Activated CD8-positive, alpha-beta memory T cell treated with anti-CD3 and anti-CD28 coated beads, Interleukin-2, amount 50 U/mL, for 24 hours (primary cell): ENCODE results near the gene HOMER1.
"Not testable (repeated sequence)": the region's sequence is repeated elsewhere in the genome, so short reads cannot be mapped to it uniquely, and the experiment has no call there.

Source experiments
- DNase-seq: peaks from one replicate; pipeline ENCODE4 v3.0.0-alpha.2; 2020; ENCODE audit errors: extremely low read depth

The HOMER1 gene

DNA sequence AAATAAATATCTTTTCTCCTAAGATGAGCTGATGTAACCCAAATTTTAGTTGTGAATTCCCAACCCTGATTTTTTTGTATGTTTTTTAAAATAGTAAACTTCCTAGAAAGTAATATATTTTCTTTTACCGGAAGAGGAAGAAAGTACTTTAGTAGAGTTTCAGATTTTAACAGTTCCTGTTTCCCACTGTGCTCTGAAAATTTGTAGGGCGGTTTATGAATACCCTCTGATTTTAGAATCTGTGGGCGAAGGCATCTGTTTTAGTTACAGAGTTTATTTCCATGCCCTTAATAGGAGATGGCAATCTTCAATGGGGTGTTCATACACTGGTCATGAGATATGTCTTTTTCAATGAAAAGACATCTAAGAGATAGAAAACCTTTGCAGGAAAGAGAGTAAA, 3.7 kb upstream of the HOMER1 start:
- DNase-seq: no peak

DNA sequence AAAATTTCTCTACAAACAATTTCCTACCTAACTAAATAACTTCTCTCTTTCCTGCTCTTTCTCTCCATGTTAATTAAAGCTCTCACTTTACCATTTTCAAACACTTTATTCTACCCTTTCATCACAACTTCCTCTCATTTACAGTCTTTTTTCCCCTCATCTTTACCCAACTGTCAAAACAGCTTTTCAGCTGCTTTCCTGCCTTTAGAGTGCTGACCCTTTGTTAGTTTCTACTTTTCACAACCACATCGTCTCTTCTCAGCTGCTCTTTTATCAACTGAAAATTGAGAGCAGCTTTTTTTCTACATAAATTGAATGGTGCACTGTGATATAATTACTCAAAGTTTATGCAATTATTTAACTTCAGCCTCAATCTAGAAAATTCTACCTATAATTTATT, 3.1 kb upstream of the HOMER1 start:
- DNase-seq: no peak

DNA sequence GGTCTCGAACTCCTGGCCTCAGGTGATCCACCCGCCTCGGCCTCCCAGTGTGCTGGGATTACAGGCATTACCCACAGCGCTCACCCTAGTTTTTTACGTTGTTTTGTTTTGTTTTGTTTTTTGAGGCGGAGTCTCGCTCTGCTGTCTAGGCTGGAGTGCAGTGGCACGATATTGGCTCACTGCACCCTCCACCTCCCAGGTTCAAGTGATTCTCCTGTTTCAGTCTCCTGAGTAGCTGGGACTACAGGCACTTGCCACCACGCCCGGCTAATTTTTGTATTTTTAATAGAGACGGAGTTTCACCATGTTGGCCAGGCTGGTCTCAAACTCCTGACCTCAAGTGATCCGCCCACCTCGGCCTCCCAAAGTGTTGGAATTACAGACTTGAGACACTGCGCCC, 2.4 kb upstream of the HOMER1 start:
- DNase-seq: not testable (repeated sequence)

DNA sequence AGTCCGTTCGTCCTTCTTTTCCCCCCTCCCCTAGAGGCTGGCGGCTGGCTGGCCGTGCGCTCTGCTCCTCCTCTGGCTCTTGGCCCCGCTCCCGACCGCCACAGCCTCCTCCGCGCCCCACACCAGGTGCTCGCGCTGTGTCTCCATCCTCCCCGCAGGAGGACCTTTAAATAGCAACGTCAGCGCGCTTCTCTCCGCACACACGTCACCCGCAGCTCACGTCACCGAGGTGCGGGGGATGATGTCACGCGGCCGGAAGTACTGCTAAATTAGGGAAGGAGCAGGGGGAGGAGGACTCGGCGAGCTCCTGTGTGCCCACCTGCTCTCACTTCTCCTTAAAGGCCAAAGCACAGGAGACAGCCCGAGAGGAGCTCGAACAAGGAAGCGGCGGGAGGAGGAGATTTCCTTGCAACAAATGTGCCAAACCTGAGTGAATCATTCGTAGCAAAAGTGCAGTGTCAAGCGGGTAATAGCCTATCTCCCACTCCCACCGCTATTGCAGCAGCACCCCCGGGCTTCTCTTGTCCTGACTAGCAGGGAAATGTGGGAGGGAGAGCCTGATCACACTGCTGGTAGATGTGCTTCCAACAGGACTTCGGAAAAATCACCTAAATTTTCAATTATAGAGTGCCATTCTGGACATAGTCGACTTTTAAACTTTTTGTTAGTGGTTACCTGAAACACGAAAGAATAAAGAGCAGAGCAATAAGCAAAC, 614 bp upstream of the HOMER1 start:
- peak; percentile 76 for DNase-seq

DNA sequence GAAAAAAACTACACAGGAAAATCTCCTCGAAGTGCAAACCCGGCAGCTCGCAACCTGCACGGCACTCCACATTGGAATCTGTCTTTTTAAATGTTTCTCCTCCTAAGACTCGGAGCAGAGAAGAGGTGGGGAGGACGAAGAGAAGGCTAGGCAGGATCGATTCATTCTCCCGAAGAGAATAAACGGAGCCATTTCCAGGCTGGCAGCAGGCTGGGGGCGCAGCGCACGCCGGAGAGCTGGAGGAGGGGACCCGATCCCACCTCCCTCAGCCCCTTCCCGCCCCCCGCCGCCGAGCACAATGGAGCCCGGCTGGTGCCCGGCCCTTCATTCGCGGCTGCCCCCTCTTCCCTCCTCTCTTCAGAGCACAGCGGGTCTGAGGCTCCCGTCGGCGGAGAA, 628 bp downstream of the HOMER1 start:
- no peak for DNase-seq

DNA sequence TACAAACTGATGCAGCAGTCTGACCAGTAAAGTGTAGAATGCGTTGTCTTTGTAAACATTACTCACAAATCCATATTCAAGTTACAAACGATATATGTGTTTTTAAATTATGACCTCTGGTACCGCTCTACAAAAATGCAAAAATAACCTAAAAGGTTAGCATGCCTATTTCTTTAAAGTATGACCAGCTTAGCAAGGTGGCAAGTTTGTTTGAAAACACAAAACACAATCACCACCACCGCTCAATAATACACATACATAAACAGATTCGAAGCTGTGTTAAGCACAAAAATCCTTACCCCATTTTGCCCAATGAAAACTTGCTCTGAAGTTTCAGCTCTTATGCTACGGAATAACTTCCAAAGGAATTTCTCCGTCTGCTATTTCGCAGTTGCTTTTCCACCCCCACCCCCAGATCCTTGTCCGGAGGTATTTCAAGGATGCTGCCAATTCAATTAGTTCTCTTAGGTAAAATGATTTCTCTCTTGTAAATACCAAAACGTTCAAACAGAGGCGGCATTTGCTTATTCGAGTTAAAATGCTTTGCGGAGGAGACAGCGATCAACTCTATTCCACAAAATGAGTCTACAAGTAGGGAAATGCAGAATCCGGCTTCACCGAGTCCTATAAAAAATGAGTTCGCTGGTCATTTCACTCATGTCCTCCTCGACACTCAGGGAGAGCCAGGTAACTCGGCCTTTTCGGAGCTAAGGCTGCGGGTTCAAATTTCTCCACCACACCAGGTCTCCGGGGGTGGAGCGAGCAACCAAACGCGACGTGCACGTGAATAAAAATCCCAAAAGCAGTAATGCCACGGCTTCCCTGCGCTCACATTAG, 1.2 kb downstream of the HOMER1 start:
- no peak for DNase-seq

DNA sequence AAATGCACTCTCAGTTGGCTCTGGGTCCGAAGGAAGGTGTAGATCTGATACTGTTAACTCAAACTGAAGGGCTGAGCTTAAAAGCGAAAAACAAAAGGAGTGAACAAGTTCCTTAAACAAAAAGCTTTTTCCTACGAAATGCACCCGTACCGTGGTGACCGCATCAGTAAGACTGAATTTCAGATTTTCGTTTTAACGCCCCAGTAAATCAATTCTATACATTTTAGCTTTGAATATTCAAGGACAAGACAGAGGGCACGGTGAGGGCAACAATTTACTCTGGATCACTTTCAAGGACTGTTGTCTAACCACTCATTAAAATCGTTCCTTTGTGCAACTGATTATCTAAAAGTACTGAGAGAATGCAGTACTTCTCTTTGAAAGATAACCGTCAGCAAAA, 1.9 kb downstream of the HOMER1 start:
- no peak for DNase-seq

DNA sequence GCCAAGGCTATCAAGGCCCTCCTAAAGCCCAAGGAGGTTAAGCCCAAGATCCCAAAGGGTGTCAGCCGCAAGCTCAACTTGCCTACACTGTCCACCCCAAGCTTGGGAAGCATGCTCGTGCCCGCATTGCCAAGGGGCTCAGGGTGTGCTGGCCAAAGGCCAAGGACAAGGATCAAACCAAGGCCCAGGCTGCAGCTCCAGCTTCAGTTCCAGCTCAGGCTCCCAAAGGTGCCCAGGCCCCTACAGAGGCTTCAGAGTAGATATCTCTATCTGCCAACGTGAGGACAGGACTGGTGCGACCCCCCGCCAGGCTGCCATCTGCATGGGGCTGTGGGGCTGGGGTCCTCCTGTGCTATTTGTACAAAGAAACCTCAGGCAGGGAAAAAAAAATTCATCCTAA, 3.3 kb downstream of the HOMER1 start:
- no peak for DNase-seq

DNA sequence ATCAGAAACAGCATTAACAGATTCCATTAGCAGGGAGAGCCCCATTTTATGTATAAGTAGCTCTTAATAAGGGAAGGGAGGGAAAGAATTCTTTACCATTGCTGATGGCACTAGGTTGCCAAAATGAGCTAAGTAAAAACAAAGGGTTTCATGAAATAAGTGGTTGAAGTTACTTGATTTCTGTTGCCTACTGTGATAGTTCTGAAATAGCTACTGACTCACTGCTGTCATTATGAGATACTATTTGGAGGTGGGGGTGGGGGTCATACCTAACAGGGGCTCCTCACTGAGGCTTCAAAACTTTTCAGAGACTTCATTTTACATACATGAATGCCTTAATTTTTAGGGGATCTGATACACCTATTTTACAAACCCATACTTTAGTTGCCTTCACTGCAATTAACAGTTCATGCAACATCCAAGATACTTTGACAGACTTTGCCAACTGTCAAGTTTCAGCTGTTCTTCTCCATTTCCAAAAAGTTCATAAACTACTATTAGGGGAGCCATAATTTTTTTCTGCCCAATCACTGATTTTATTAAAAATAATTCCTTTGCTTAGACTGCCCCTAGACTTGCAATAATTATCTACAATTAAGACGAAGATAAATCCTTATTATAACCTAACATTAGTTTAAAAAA, 4.6 kb downstream of the HOMER1 start:
- DNase-seq: no peak

DNA sequence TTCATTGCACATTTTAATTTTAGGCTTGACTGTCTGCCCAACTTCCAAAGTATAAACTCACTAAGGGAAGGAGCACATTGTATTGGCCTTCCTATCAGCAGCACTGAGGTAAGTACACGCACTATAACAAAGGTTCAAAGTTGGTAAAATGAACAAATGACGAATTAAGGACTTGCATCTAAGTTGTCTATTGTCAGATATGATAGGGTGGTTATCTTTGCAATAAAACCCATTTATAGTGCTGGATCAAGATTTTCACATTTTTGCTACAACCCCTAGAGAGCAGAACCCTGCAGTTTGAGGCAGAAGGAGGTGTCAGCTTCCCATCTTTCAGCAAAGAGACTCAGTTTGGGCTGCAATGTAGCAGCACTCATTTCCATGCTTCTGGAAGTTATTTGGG, 5.1 kb downstream of the HOMER1 start:
- no peak for DNase-seq

DNA sequence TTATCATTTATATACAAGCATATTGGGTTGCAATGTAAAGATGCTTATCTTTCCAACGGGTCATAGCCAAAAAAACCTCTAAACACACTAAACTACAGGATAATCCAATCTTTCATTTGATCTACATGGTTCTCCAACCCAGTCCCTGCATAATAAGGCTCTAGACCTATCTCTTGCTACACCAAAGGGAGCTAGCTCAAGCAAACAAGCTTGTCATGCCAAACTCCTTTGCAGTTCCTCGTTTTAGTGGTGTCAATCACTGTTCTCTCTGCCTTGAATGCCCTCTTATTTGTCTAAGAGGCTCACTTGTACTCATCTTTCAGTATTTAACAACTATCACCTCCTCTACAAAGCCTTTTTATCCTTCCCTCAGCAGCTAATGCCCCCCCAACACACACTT, 5.6 kb downstream of the HOMER1 start:
- no peak for DNase-seq

DNA sequence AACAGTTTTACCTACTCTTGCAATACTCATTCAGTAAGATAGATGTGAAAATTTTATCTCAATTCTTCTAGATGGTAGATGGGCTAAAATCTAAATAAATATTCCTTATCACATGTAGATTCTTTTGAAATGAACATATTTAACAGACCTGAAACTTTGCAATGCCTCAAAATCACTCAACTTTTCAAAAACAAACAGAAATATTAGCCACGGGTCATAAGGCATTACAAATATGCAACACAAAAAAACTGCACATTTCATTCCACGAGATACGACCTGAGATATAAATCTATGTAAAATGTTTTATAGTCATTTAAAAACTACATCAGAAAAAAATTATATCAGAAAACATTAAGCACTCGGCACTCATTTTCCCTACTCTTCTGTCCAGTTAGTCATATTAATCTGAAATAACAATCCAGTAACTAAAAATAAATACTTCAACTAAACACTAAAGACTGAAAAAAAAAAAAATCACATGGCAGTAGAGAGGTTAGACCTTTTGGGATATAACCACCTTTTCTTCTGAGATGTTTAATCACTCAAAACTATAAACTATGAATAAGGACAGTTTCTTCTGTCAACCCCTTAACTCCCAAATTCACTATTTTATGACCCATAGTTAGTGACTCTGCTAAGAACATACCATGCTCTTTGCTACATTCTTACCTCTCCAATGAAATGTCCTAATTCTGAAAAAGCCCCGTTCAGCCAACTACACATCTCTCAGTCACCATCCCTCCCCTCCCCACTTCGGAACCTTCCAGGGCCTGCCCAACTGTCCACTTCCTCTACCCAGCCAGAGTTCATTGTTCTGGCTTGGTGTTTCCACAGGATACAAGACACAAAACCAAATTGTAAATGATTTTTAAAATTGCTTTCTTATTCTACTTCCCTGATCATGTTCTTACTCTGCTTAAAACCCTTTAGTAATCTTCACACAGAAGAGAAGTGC, 6.4 kb downstream of the HOMER1 start:
- DNase-seq: no peak

DNA sequence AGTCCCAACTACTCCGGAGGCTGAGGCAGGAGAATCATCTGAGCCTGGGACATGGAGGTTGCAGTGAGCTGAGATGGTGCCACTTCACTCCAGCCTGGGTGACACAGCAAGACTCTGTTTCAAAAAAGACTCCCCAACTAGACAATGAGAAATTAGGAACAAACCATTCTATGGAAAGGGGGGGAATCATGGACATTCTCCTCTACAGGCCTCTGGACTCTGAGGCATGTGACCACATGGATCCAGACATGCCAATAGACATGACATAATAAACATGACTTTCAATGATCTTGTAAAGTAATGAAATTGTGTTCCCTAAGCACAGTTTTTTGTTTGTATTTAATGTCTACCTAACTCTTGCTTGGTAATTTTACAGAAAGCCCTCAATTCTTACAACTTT, 8.8 kb downstream of the HOMER1 start:
- DNase-seq: no peak

DNA sequence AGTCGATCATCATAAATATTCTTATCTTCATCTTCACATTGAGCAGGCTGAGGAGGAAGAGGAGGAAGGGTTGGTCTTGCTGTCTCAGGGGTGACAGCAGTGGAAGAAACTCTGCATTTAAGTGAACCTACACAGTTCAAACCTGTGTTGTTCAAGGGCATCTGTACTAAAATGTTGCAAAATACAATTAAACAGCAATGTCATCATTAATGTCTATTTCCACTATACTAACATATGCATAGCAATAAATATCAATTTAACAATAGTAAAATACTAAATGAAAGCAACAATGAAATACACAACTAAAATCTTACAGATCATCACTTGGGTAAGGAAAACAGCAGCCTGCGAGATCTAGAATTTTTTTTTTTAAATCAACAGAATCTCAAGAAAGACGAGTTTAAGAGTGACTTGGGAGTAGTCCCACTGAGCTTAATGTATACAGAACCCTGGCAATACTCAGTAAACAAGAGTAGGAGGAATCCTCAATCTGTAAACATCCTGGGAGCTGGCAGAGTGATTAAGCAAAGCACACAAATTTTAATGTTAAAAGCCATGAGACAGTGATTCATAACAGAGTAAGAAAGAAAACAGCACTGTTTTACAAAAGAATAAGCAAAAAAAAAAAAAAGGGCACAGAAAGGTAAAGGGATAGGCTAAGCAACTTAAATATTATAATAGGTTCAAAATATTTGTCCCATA, 10.0 kb downstream of the HOMER1 start:
- no peak for DNase-seq

DNA sequence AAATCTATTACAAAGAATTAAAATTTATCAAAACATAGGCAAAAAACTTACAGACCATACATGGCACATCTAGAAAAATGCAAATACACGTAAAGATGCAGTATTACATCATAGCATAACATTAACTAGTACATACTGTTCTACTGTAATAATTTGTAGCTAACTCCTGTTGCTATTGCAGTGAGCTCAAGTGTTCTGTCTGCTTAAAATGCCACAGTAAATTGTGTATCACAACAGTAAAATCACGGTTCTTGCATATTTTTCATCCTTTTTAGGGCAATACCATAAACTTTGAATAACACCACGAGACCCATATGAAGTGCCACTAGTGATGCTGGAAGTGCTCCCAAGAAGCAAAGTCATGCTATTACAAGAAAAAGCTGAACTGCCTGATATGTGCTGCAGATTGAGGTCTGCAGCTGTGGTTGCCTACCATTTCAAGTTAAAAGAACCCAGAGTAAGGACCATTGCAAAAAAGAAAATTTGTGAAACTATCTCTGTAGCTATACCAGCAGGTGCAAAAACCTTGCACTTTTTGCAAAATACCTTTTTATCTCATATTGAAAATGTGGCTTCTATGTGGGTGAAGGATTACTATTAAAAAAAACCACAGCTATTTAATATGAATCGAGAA, 14.2 kb downstream of the HOMER1 start:
- no peak for DNase-seq

DNA sequence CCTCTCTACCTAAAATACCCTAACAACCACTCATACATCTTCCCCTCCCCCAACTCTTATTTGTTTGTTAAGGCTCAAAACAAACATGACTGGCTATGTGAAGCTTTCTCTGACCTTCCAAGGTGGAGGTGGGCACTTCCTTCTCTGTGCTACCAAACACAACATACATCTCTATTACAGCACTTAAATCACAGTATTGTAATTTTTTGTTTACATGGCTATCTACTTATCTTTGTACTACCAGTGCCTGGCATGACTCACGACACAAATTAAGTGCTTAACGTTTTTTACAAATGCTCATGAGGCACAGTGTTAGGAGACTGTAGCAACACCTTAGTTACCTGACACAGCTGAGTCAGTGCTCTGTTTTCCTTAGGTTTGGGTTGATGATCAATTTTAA, 18.6 kb downstream of the HOMER1 start:
- no peak for DNase-seq

DNA sequence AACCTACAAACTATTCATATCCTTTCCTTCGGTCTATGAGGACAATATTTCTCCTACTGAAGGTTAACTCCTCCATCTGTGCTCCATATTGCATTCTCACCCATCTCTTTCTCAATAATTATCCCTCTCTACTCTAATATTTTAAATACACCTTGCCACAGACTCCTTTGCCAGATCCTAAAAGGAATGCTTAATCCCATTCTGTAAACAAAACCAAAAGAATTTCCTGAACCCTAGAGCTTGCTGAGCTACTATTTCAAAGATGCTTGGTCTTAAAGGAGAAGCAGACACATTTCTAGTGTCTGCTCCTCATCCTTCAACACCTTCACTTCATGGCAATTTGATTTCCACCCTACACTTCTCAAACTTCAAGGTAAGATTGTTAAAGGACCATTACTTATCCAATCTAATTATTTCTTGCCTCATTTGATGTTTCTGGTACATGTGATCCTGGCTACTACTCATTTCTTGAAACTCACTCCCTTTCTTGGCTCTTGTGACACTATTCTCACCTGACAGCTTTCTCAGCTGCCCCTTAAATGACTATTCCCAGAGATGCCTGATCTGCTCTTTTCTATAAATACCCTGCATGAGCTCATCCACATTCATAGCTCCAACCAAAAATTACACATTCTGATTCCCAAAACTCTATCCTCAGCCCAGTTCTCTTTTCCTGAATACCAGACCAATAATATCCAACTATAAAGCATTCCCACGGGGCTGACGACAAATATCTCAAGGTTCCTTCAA, 20.2 kb downstream of the HOMER1 start:
- no peak for DNase-seq

DNA sequence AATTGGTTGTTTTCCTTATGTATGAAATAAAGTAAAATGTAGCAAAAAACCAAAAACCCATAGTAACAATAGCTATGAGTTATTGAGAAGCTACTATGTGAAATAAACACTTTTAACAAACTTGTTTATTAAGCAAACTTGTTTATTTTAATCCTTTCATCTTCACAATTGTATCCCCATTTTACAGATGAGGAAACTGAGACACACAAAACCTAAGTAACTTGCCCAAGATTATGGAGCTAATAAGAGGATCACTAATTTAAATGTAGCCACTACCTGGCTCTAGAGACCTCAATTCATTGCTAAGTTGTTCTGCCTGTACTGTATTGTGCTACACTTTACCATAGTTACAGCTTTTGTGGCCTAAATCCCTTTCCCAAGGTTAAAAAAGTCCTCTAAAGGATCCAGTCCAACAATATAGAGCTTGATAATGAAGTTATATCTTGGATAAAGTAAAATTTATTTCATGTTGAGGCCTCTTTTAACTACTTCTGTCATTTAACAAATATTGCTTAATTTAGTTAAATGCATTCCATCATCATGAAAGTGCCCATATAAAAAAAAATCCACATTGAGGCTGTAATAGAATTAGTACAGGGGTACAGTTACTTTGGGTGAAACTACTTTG, 22.1 kb downstream of the HOMER1 start:
- no peak for DNase-seq

DNA sequence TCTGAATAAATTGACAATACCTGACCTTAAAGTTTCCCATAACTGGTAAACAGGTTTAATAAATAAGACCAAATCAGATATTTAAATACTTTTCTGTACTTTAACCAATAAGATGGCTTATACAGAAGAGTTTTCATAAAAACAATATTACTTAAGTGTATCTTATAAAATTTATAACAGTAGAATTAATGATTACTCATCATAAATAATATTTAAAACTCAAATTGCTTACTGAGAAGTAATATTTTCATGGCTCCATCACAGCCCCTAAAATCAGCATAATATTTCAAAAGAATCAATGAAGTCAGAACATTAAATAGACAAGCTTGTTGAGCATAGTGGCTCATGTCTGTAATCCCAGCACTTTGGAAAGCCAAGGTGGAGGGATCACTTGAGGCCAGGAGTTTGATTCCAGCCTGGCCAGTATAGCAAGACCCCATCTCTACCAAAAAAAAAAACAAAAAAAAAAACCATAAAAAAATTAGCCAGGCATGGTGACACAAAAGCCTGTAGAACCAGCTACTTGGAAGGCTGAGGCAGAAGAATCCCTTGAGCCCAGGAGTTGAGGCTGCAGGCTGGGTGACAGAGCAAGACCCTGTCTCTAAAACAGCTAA, 23.5 kb downstream of the HOMER1 start:
- DNase-seq: no peak
